H9 (cell line): Measurements from ENCODE around the gene GYPB. TPM values are rescaled to one million over a fixed set of nuclear protein-coding genes. Genes with fewer than 3 reads are reported as not detected.
"Not testable (repeated sequence)": the region's sequence is repeated elsewhere in the genome, so short reads cannot be mapped to it uniquely, and the experiment has no call there.

Experiments
- DNase-seq: peaks from one replicate; pipeline ENCODE4 v3.0.0-alpha.2; 2017
- H2AFZ ChIP-seq: one replicate; pipeline ENCODE4 v1.6.1; 2013; ENCODE audit warnings: mild to moderate bottlenecking, low read length, control low read depth, moderate library complexity
- H2AK5ac ChIP-seq: 2 replicates; pipeline ENCODE4 v1.6.1; 2013; ENCODE audit warnings: low read length, control low read depth, mixed read lengths; ENCODE audit not compliant: insufficient read length
- H2BK120ac ChIP-seq: one replicate; pipeline ENCODE4 v1.6.1; 2013; ENCODE audit warnings: low read depth, mild to moderate bottlenecking, low read length, control low read depth, inconsistent platforms; ENCODE audit not compliant: poor library complexity, severe bottlenecking
- H2BK12ac ChIP-seq: 2 replicates; pipeline ENCODE4 v1.6.1; 2013; ENCODE audit warnings: low read length, control low read depth, mixed read lengths, low read depth; ENCODE audit not compliant: insufficient read length
- H2BK15ac ChIP-seq: 2 replicates; pipeline ENCODE4 v1.6.1; 2013; ENCODE audit warnings: low read depth, low read length, control low read depth
- H2BK20ac ChIP-seq: one replicate; pipeline ENCODE4 v1.6.1; 2013; ENCODE audit warnings: low read depth, mild to moderate bottlenecking, low read length, control low read depth, inconsistent platforms; ENCODE audit not compliant: poor library complexity, severe bottlenecking
- H2BK5ac ChIP-seq: 2 replicates; pipeline ENCODE4 v1.6.1; 2013; ENCODE audit warnings: low read length, control low read depth, mixed read lengths; ENCODE audit not compliant: insufficient read length
- H3K14ac ChIP-seq: 2 replicates; pipeline ENCODE4 v1.6.1; 2013; ENCODE audit warnings: low read length, control low read depth; ENCODE audit not compliant: insufficient read depth
- H3K18ac ChIP-seq: 2 replicates; pipeline ENCODE4 v1.6.1; 2013; ENCODE audit warnings: low read depth, mild to moderate bottlenecking, mixed read lengths, low read length, control low read depth; ENCODE audit not compliant: insufficient read length
- H3K23ac ChIP-seq: 2 replicates; pipeline ENCODE4 v1.6.1; 2013; ENCODE audit warnings: low read length, control low read depth, mixed read lengths, low read depth; ENCODE audit not compliant: insufficient read length
- H3K23me2 ChIP-seq: 2 replicates; pipeline ENCODE4 v1.6.1; 2013; ENCODE audit warnings: low read depth, mild to moderate bottlenecking, mixed read lengths, low read length, control low read depth; ENCODE audit not compliant: insufficient read length, poor library complexity, severe bottlenecking
- H3K27ac ChIP-seq: 2 replicates; pipeline ENCODE4 v1.5.1; 2013; ENCODE audit warnings: low read length, control low read depth, mixed read lengths, low read depth; ENCODE audit not compliant: insufficient read length
- H3K27me3 ChIP-seq: 2 replicates; pipeline ENCODE4 v1.6.1; 2013; ENCODE audit warnings: low read length, control low read depth, inconsistent platforms; ENCODE audit not compliant: insufficient read depth
- H3K4ac ChIP-seq: 2 replicates; pipeline ENCODE4 v1.6.1; 2013; ENCODE audit warnings: low read depth, mild to moderate bottlenecking, control low read depth, inconsistent platforms, low read length, moderate library complexity
- H3K4me1 ChIP-seq: 2 replicates; pipeline ENCODE4 v1.6.1; 2013; ENCODE audit warnings: low read length, control low read depth, inconsistent platforms; ENCODE audit not compliant: insufficient read depth
- H3K4me2 ChIP-seq: 2 replicates; pipeline ENCODE4 v1.6.1; 2013; ENCODE audit warnings: low read length, control low read depth, mixed read lengths; ENCODE audit not compliant: insufficient read length, insufficient read depth
- H3K56ac ChIP-seq: 2 replicates; pipeline ENCODE4 v1.6.1; 2013; ENCODE audit warnings: low read depth, mild to moderate bottlenecking, mixed read lengths, low read length, control low read depth; ENCODE audit not compliant: insufficient read length
- H3K79me1 ChIP-seq: 2 replicates; pipeline ENCODE4 v1.6.1; 2013; ENCODE audit warnings: low read depth, mild to moderate bottlenecking, moderate library complexity, low read length, control low read depth, inconsistent platforms; ENCODE audit not compliant: insufficient read depth, poor library complexity, severe bottlenecking
- H3K79me2 ChIP-seq: 2 replicates; pipeline ENCODE4 v1.6.1; 2013; ENCODE audit warnings: low read length, control low read depth, inconsistent platforms; ENCODE audit not compliant: insufficient read depth
- H3K9ac ChIP-seq: 2 replicates; pipeline ENCODE4 v1.6.1; 2013; ENCODE audit warnings: low read length, control low read depth, mixed read lengths; ENCODE audit not compliant: insufficient read length; ENCODE audit errors: extremely low read depth
- H3K9me3 ChIP-seq: one replicate; pipeline ENCODE4 v1.6.1; 2013; ENCODE audit warnings: low read depth, low read length, inconsistent platforms; ENCODE audit not compliant: control insufficient read depth
- H3T11ph ChIP-seq: one replicate; pipeline ENCODE4 v1.6.1; 2013; ENCODE audit warnings: mild to moderate bottlenecking, low read length, control low read depth, inconsistent platforms
- H4K20me1 ChIP-seq: one replicate; pipeline ENCODE4 v1.6.1; 2013; ENCODE audit not compliant: control insufficient read depth, insufficient read length, insufficient read depth
- H4K5ac ChIP-seq: 2 replicates; pipeline ENCODE4 v1.6.1; 2013; ENCODE audit warnings: low read depth, mild to moderate bottlenecking, mixed read lengths, low read length, control low read depth; ENCODE audit not compliant: insufficient read length
- H4K8ac ChIP-seq: replicated peaks from 2 replicates; pipeline ENCODE4 v1.6.1; 2013; ENCODE audit warnings: low read length, control low read depth, mixed read lengths, low read depth; ENCODE audit not compliant: insufficient read length
- H4K91ac ChIP-seq: 2 replicates; pipeline ENCODE4 v1.6.1; 2013; ENCODE audit warnings: low read depth, mild to moderate bottlenecking, moderate library complexity, mixed read lengths, low read length, control low read depth; ENCODE audit not compliant: insufficient read length
- H3K27ac Mint-ChIP-seq, 3 experiments: 2 replicates in 2 of 3; 3 replicates in 1 of 3; pipeline ENCODE4 v1.8.0; 2020 to 2021; ENCODE audit warnings: mixed read lengths in 3 of 3, mild to moderate bottlenecking in 1 of 3, moderate library complexity in 1 of 3
- H3K27me3 Mint-ChIP-seq: 2 replicates; pipeline ENCODE4 v1.8.0; 2021; ENCODE audit warnings: low read depth, mild to moderate bottlenecking, moderate library complexity, mixed read lengths
- H3K36me3 Mint-ChIP-seq, 3 experiments: 2 replicates in 2 of 3; 3 replicates in 1 of 3; pipeline ENCODE4 v1.8.0; 2020 to 2021; ENCODE audit warnings: low read depth in 3 of 3, mixed read lengths in 3 of 3; ENCODE audit not compliant: insufficient read depth in 1 of 3
- H3K4me1 Mint-ChIP-seq, 2 experiments: 2 replicates each; pipeline ENCODE4 v1.8.0; 2020; ENCODE audit warnings: mixed read lengths in 2 of 2
- H3K4me3 Mint-ChIP-seq, 2 experiments: 2 replicates in 1 of 2; 3 replicates in 1 of 2; pipeline ENCODE4 v1.8.0; 2020 to 2021; ENCODE audit warnings: mild to moderate bottlenecking in 2 of 2, mixed read lengths in 2 of 2, moderate library complexity in 1 of 2
- H3K9me3 Mint-ChIP-seq, 2 experiments: 2 replicates in 1 of 2; 3 replicates in 1 of 2; pipeline ENCODE4 v1.8.0; 2020; ENCODE audit warnings: mild to moderate bottlenecking in 2 of 2, mixed read lengths in 2 of 2, moderate library complexity in 1 of 2
- WGBS: extraction: QIAGEN DNeasy Blood & Tissue Kit; methylation state at CpG from one replicate; pipeline ENCODE4 v1.1.7; 2013; ENCODE audit warnings: missing lambda C conversion rate, low lambda C conversion rate, mixed read lengths; ENCODE audit not compliant: insufficient read length; ENCODE audit errors: extremely low coverage; 5-methylcytosine and 5-hydroxymethylcytosine counted together
- total RNA-seq: library from RNA; stranded (reverse); gene quantifications from 2 replicates; pipeline ENCODE4 v1.2.1, GENCODE V29; 2021

The GYPB gene
- total RNA-seq, 1 experiment from 2014 or later: not detected

DNA sequence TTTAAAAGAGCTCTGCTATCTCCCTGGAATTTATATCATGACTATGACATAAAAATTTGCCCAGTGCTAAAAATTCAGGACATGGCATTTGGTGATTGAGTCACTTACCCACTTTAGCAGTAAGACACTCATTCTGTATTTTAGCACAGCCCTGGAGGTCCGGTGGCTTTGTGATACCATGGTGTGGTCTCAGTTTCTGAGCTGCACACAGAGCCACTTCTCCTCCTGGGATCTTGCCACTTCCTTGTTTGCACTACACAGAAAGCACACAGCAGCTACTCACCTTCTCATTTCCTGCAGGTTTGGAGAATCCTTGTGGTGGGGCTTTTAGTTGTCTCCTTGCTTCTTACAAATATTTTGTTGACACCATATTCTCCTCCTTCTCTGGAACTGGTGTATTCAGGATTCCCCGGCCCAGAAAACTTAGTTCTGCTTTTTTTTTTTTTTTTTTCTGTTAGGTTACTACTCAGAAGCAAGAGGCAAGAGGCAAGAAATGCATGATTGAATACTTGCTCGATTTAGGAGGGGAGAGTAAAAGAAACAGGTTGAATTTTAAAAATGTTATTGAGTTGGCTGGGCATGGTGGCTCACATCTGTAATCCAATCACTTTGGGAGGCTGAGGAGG, 41.2 kb upstream of the GYPB start:
- H3K36me3 Mint-ChIP-seq: peaks cover 5 to 13% (median 12%) of the 10 kb centered on the region in 3 experiments
- H2AFZ ChIP-seq, H3K9me3 ChIP-seq, H3K4me3 Mint-ChIP-seq, H2AK5ac ChIP-seq, H3K4me2 ChIP-seq, DNase-seq, H3K79me1 ChIP-seq, H3K4me1 Mint-ChIP-seq, H3K4me1 ChIP-seq, H3K79me2 ChIP-seq, H2BK120ac ChIP-seq, H3K18ac ChIP-seq, H2BK5ac ChIP-seq, H3K23ac ChIP-seq, H3T11ph ChIP-seq, H3K27ac Mint-ChIP-seq, H4K5ac ChIP-seq, H3K9ac ChIP-seq, H2BK20ac ChIP-seq, H2BK15ac ChIP-seq, H2BK12ac ChIP-seq, H3K27me3 Mint-ChIP-seq, H3K56ac ChIP-seq, H3K4ac ChIP-seq, H4K20me1 ChIP-seq, H3K14ac ChIP-seq, H4K91ac ChIP-seq, H3K23me2 ChIP-seq, H3K27ac ChIP-seq, H4K8ac ChIP-seq, H3K27me3 ChIP-seq: not testable (repeated sequence)
- no CpG with 5 or more reads among the region's 3 CpGs for WGBS
- peaks cover 16 to 19% of the 10 kb centered on the region in 2 experiments for H3K9me3 Mint-ChIP-seq
